ENCODE measurements around the gene ACSL5. TPM values are rescaled to one million over a fixed set of nuclear protein-coding genes. Genes with fewer than 3 reads are reported as not detected.
"Not testable (repeated sequence)": the region's sequence is repeated elsewhere in the genome, so short reads cannot be mapped to it uniquely, and the experiment has no call there.

Gene ACSL5
- total and polyA plus RNA-seq, 4 donors: 3.7 to 7.1 (median 5.3) TPM

DNA sequence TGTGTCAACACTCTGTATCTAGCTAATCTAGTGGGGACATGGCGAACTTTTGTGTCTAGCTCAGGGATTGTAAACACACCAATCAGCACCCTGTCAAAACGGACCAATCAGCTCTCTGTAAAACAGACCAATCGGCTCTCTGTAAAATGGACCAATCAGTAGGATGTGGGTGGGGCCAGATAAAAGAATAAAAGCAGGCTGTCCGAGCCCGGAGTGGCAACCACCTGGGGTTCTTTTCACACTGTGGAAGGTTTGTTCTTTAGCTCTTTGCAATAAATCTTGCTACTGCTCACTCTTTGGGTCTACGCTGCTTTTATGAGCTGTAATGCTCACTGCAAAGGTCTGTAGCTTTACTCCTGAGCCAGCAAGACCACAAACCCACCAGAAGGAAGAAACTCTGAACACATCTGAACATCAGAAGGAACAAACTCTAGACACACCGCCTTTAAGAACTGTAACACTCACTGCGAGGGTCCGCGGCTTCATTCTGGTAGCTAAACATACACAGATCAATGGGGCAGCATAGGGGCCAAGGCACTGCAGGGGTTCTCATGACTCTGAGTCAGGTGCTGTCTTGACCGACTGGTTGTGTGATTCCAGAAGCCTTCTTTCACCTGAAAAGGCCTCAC, 1.6 kb upstream of the ACSL5 start:
- not testable (repeated sequence) for DNase-seq (ENCODE audit: low read depth in 4 of 6, low spot score in 6 of 6); H3K9me3 ChIP-seq (ENCODE audit: control insufficient read depth, insufficient read depth, low read length); H3K4me1 ChIP-seq (ENCODE audit: control insufficient read depth, insufficient read depth, low read length); H3K4me3 ChIP-seq (ENCODE audit: low read depth, low read length); H3K27me3 ChIP-seq (ENCODE audit: control insufficient read depth, insufficient read depth, low read length); H3K36me3 ChIP-seq (ENCODE audit: control insufficient read depth, insufficient read depth, low read length); H3K27ac ChIP-seq (ENCODE audit: low read depth, low read length)
- 61% methylated on average over 6 of the region's 11 CpGs for WGBS (ENCODE audit: insufficient coverage)

GRCh38 chr10:112374724-112375541, 1.0 kb downstream of the ACSL5 start:
- Histone ChIP-seq H3K27ac (ENCODE audit: low read depth, low read length) (no peak overlapping the region), H3K4me3 (ENCODE audit: low read depth, low read length) (no peak overlapping the region), H3K27me3 (ENCODE audit: control insufficient read depth, insufficient read depth, low read length) (no peaks in the 10 kb centered on the region), H3K4me1 (ENCODE audit: control insufficient read depth, insufficient read depth, low read length) (peaks cover 7% of the 10 kb centered on the region), H3K36me3 (ENCODE audit: control insufficient read depth, insufficient read depth, low read length) (no peaks in the 10 kb centered on the region), H3K9me3 (ENCODE audit: control insufficient read depth, insufficient read depth, low read length) (no peaks in the 10 kb centered on the region)
- WGBS (ENCODE audit: insufficient coverage): 66% methylated on average over 5 of the region's 8 CpGs
- DNase-seq (ENCODE audit: low read depth in 4 of 6, low spot score in 6 of 6): no peak

DNA sequence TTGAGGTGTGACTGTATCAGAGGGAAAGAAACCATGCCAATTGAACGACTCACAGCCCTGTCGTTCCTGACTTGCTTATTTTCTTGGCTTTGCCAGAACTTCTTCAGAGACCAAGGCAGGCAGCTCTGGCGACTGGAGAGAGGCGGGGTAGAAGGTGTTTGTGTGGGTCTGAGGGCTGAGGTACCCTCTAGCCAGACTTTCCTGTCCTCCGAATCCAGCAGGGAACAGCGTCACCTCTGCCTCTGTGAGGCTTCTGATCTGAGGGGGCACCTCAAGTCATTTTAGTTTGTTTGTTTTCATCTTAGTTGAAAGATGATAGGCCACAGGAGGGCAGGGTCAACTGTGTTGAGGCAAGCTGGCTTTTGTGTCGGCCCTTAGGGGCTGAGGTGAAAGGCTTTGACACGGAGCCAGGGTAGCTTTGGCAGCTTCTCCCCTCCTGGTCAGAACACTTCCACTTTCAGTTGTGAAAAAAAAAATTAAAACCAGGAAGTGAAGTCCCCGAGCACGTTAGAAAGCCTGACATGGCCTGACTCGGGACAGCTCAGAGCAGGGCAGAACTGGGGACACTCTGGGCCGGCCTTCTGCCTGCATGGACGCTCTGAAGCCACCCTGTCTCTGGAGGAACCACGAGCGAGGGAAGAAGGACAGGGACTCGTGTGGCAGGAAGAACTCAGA, 1.9 kb downstream of the ACSL5 start:
- H3K27ac ChIP-seq (ENCODE audit: low read depth, low read length): no peak overlapping the region
- no peaks in the 10 kb centered on the region for H3K36me3 ChIP-seq (ENCODE audit: control insufficient read depth, insufficient read depth, low read length)
- peak in 1 of 6 donors; percentile 27 for DNase-seq (ENCODE audit: low read depth in 4 of 6, low spot score in 6 of 6)
- H3K4me1 ChIP-seq (ENCODE audit: control insufficient read depth, insufficient read depth, low read length): peaks cover 7% of the 10 kb centered on the region
- WGBS (ENCODE audit: insufficient coverage): 69% methylated on average over 16 of the region's 16 CpGs
- H3K9me3 ChIP-seq (ENCODE audit: control insufficient read depth, insufficient read depth, low read length): no peaks in the 10 kb centered on the region
- no peaks in the 10 kb centered on the region for H3K27me3 ChIP-seq (ENCODE audit: control insufficient read depth, insufficient read depth, low read length)
- no peak overlapping the region for H3K4me3 ChIP-seq (ENCODE audit: low read depth, low read length)

DNA sequence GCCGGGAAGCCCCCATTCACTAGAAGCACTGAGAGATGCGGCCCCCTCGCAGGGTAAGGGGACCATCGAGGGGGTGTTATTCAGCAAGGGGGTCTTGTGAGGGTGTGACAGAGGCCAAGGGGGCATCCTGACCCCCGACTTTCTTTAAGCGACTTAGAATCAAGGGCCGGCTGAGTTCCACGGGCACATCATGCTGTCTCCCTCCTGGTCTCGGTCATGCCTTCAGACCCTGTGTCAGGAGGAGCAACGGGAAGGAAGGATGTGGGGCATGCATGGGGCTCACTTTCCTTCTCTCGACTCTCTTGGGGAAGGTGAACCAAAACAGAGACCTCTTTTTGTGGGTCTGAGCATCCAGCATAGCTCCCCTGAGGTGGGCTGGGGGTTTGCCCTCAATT, 2.5 kb downstream of the ACSL5 start:
- no peak overlapping the region for H3K4me3 ChIP-seq (ENCODE audit: low read depth, low read length)
- H3K27ac ChIP-seq (ENCODE audit: low read depth, low read length): no peak overlapping the region
- H3K4me1 ChIP-seq (ENCODE audit: control insufficient read depth, insufficient read depth, low read length): peaks cover 7% of the 10 kb centered on the region
- no peaks in the 10 kb centered on the region for H3K27me3 ChIP-seq (ENCODE audit: control insufficient read depth, insufficient read depth, low read length)
- H3K9me3 ChIP-seq (ENCODE audit: control insufficient read depth, insufficient read depth, low read length): no peaks in the 10 kb centered on the region
- 90% methylated on average over 7 of the region's 11 CpGs for WGBS (ENCODE audit: insufficient coverage)
- no peaks in the 10 kb centered on the region for H3K36me3 ChIP-seq (ENCODE audit: control insufficient read depth, insufficient read depth, low read length)
- no peak for DNase-seq (ENCODE audit: low read depth in 4 of 6, low spot score in 6 of 6)

DNA sequence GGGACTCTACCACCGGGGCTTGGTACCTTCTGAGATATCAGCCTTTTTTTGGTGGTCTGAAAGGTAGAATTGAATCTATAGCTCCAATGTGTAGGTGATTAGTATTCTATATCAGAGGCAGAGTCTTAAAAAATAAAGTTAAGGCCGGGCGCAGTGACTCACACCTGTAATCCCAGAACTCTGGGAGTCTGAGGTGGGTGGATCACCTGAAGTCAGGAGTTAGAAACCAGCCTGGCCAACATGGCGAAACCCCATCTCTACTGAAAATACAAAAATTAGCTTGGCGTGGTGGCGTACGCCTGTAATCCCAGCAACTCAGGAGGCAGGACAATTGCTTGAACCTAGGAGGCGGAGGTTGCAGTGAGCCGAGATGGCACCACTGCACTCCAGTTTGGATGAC, 3.2 kb downstream of the ACSL5 start:
- 100% methylated on average over 2 of the region's 9 CpGs for WGBS (ENCODE audit: insufficient coverage)
- H3K27ac ChIP-seq (ENCODE audit: low read depth, low read length): not testable (repeated sequence)

DNA sequence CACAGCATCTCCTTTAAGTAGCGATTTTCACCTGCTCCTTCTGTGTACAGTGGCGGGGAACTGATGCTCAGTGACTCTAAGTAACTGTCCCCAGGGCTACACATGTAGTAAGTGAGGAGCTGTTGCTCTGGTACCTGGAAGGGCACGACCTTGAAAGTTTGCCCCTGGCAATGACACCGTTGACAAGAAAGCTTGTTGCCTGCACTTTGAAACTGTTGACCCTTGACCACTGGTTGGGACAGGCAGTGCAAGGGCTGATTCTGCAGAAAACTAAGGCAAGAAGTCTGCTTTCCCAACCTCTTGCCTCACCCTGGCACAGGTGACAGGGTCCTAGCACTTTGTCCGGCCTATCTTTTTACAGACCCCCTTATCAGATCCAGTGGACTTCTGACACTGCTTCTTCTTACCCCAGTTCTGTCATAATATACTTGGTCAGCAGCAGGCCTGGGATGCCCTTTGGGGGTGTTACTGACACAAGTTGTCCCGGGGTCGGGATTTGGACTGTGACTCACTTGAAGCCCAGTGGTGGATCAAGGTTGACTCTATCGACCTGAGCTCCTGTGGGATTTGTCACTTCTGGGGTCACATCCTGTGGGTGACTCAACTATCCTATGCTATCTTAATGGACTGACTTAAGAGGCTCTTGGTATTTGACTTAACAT, 5.8 kb downstream of the ACSL5 start:
- Histone ChIP-seq H3K4me3 (ENCODE audit: low read depth, low read length) (no peak overlapping the region), H3K4me1 (ENCODE audit: control insufficient read depth, insufficient read depth, low read length) (peaks cover 7% of the 10 kb centered on the region), H3K27ac (ENCODE audit: low read depth, low read length) (no peak overlapping the region), H3K36me3 (ENCODE audit: control insufficient read depth, insufficient read depth, low read length) (no peaks in the 10 kb centered on the region), H3K27me3 (ENCODE audit: control insufficient read depth, insufficient read depth, low read length) (no peaks in the 10 kb centered on the region), H3K9me3 (ENCODE audit: control insufficient read depth, insufficient read depth, low read length) (no peaks in the 10 kb centered on the region)
- 94% methylated on average over 8 of the region's 8 CpGs for WGBS (ENCODE audit: insufficient coverage)
- DNase-seq (ENCODE audit: low read depth in 4 of 6, low spot score in 6 of 6): no peak

More for the DNA sequence above, 3.2 kb downstream of the ACSL5 start:
- DNase-seq (ENCODE audit: low read depth in 4 of 6, low spot score in 6 of 6); H3K4me3 ChIP-seq (ENCODE audit: low read depth, low read length); H3K4me1 ChIP-seq (ENCODE audit: control insufficient read depth, insufficient read depth, low read length); H3K36me3 ChIP-seq (ENCODE audit: control insufficient read depth, insufficient read depth, low read length); H3K27me3 ChIP-seq (ENCODE audit: control insufficient read depth, insufficient read depth, low read length); H3K9me3 ChIP-seq (ENCODE audit: control insufficient read depth, insufficient read depth, low read length): not testable (repeated sequence)

DNA sequence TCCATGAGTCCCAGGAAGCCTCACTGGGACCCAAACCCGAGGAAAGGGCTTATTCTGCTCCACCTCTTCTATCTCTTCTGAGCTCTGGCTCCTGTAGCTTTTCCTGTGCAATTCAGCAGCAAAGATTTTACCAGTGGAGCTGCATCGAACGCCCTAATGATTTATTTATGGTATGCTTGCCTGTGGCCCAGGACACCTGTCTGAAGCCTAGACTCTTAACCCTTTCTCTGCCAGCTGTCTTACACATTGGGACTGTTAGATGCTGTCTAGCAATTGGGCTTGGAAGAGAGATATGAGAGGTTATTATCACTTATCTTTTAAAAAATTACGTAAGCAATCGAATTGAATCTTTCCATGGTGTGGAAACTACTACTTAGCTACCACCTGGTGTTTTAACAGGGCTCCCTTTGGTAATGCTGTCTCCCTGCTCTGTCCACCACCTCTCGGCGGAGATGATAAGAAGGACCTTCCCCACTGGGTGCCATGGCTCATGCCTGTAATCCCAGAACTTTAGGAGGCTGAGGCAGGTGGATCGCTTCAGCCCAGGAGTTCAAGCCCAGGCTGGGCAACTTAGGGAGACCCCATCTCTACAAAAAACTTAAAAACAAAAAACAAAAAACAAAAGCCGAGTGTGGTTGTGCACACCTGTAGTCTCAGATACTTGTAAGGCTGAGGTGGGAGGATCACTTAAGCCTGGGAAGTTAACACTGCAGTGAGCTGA, 8.8 kb downstream of the ACSL5 start:
- no peak for DNase-seq (ENCODE audit: low read depth in 4 of 6, low spot score in 6 of 6)
- no peaks in the 10 kb centered on the region for H3K36me3 ChIP-seq (ENCODE audit: control insufficient read depth, insufficient read depth, low read length)
- no peak overlapping the region for H3K27ac ChIP-seq (ENCODE audit: low read depth, low read length)
- H3K27me3 ChIP-seq (ENCODE audit: control insufficient read depth, insufficient read depth, low read length): no peaks in the 10 kb centered on the region
- no peaks in the 10 kb centered on the region for H3K9me3 ChIP-seq (ENCODE audit: control insufficient read depth, insufficient read depth, low read length)
- no peaks in the 10 kb centered on the region for H3K4me1 ChIP-seq (ENCODE audit: control insufficient read depth, insufficient read depth, low read length)
- 76% methylated on average over 6 of the region's 9 CpGs for WGBS (ENCODE audit: insufficient coverage)
- no peak overlapping the region for H3K4me3 ChIP-seq (ENCODE audit: low read depth, low read length)

DNA sequence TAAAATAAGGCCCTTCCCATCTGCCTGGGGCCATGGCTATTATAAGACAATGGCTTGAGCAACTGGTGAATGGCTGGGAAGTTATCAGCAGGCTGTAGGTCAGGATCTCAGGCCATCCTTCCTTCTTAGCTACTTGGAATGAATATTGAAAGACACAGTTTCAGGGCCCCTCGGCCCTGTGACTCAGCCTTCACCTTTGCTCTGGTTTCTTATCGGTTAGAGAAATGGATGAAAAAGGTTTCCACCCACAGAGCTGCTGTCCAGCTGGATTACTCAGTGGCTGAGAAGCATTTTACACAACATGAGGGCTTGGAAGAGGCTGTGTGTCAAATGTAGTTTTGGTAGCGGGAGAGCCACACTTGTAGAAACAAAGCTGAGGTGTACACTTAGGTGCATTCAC, 9.4 kb downstream of the ACSL5 start:
- Histone ChIP-seq H3K27me3 (ENCODE audit: control insufficient read depth, insufficient read depth, low read length) (no peaks in the 10 kb centered on the region), H3K27ac (ENCODE audit: low read depth, low read length) (no peak overlapping the region), H3K9me3 (ENCODE audit: control insufficient read depth, insufficient read depth, low read length) (no peaks in the 10 kb centered on the region), H3K4me1 (ENCODE audit: control insufficient read depth, insufficient read depth, low read length) (no peaks in the 10 kb centered on the region), H3K4me3 (ENCODE audit: low read depth, low read length) (no peak overlapping the region), H3K36me3 (ENCODE audit: control insufficient read depth, insufficient read depth, low read length) (no peaks in the 10 kb centered on the region)
- no peak for DNase-seq (ENCODE audit: low read depth in 4 of 6, low spot score in 6 of 6)
- 84% methylated on average over 3 of the region's 3 CpGs for WGBS (ENCODE audit: insufficient coverage)

- no peaks in the 10 kb centered on the region for H3K4me1 ChIP-seq (ENCODE audit: control insufficient read depth, insufficient read depth, low read length)
- no peak for DNase-seq (ENCODE audit: low read depth in 4 of 6, low spot score in 6 of 6)
- 83% methylated on average over 1 of the region's 2 CpGs for WGBS (ENCODE audit: insufficient coverage)
- H3K27ac ChIP-seq (ENCODE audit: low read depth, low read length): no peak overlapping the region
- no peak overlapping the region for H3K4me3 ChIP-seq (ENCODE audit: low read depth, low read length)
- H3K9me3 ChIP-seq (ENCODE audit: control insufficient read depth, insufficient read depth, low read length): no peaks in the 10 kb centered on the region
- no peaks in the 10 kb centered on the region for H3K36me3 ChIP-seq (ENCODE audit: control insufficient read depth, insufficient read depth, low read length)
- no peaks in the 10 kb centered on the region for H3K27me3 ChIP-seq (ENCODE audit: control insufficient read depth, insufficient read depth, low read length)
These were observed 10.2 kb downstream of the ACSL5 start for GRCh38 chr10:112384141-112384540.

Data from spinal cord (tissue), 10 donors.